Measurements from ENCODE around the gene GYS1.
A peak's percentile ranks its signal among the peaks of the same experiment; 100 is the strongest.

GYS1 gene

DNA sequence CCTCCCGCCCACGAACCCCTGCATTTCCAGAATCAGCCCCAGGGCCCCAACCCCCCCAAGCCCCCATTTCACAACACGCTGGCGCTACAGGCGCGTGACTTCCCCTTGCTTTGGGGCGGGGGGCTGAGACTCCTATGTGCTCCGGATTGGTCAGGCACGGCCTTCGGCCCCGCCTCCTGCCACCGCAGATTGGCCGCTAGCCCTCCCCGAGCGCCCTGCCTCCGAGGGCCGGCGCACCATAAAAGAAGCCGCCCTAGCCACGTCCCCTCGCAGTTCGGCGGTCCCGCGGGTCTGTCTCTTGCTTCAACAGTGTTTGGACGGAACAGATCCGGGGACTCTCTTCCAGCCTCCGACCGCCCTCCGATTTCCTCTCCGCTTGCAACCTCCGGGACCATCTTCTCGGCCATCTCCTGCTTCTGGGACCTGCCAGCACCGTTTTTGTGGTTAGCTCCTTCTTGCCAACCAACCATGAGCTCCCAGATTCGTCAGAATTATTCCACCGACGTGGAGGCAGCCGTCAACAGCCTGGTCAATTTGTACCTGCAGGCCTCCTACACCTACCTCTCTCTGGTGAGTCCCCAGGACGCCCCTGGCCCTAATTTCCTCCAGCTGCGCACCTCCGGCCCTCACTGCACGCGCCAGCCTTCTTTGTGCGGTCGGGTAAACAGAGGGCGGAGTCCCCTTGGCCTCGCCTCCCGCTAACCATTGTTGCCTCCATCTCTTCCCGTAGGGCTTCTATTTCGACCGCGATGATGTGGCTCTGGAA lies 27.9 kb downstream of the GYS1 start, which contains the start of gene FTL:
FTL (plus strand) TSS at position 270 of the 766 bp plus-strand sequence; CDS start at position 469, 199 bp downstream.
- peak; percentile 91 to 93 for DNase-seq (ENCODE audit: extremely low read depth in 1 of 2, low read depth in 1 of 2)

DNA sequence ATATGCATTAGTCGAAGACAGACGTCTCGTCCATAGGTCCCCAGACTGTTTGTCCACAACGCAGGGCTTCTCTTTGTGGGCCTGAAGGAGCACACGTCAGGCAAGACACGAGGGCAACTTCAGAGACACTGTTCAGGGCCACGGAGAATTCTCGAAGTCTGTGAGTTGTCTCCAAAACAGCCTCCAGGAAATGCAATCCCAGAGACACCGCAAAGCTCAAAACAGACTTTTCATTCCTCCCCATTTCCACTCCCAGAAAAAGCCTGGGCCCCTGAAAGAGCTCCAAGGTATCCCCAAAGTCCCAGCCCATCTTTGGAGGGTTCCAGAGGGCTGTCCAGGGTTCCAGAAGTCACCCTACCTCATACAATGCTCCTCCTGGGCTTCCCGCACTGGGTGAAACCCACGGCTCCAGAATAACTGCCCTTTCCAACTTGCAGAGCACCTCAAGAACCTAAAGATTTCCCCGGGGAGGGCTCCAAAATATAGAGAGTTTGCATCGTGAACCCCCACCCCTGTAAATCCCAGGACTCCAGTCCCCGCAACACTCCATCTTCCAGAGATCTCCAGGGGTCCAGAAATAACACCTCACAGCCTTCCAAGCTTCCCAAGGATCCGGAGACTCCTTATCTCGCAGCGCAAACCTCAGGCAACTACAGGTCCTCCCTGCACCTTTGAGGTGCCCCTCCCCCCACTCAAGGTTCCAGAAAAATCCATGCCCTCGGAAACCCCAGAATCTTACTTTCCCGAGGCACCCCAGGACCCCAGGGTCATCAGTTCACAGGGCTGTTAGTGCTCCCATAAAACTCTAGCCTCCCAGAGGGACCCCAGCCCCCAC lies 28.7 kb downstream of the GYS1 start:
- DNase-seq (ENCODE audit: extremely low read depth in 1 of 2, low read depth in 1 of 2): no peak

DNA sequence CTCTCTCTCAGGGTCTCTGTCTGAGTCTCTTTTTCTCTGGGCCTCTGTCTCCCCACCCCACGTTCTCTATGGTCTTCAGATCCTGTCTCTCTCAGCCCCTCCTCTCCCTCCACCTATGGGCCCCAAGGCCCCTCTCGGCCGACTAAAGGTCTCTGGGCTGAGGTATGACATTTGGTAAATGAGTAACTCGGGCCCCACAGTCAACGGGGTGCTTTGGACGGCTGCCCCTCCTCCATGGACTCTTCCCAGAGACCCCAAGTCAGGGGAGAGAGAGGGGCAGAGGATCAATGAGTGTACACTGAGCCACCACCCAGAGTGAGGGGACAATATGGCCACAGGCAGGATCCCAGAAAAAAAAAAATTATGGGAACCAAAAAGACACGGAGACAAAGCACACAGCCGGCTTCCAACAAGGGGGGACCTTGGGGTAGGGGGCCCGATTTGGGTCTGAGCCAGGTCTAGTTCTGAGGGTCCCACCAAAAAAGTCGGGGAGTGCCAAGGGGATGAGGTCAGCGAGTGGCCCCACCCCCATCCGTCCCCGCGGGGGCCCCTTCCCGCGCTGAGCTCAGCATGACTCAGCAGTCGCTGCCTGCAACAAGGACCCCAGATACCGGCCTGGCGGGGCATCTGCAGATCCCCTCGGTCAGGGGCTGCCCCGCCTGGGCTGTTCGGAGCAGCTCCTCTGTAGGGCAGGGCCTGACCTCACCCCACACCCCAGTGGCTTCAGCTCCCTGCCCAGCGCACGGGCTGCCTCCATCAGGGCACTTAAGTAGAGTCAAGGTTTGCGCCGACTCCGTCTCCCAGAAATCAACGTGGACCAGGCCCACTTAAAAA lies 29.5 kb downstream of the GYS1 start:
- DNase-seq (ENCODE audit: extremely low read depth in 1 of 2, low read depth in 1 of 2): peak; percentile 69 to 74

DNA sequence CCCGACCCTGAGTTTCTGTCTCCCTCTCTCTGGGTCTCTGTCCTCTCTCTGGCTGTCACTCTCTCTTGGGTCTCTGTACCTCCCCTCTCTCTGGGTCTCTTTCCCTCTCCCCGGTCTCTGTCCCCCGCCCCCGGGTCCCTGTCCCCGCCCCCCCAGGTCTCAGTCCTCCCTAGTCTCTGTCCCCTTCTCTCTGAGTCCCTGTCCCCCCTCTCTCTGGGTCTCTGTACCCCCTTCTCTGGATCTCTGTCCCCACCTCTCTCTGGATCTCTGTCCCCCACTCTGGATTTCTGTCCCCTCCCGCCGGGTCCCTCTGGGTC lies 30.3 kb downstream of the GYS1 start:
- no peak for DNase-seq (ENCODE audit: extremely low read depth in 1 of 2, low read depth in 1 of 2)

DNA sequence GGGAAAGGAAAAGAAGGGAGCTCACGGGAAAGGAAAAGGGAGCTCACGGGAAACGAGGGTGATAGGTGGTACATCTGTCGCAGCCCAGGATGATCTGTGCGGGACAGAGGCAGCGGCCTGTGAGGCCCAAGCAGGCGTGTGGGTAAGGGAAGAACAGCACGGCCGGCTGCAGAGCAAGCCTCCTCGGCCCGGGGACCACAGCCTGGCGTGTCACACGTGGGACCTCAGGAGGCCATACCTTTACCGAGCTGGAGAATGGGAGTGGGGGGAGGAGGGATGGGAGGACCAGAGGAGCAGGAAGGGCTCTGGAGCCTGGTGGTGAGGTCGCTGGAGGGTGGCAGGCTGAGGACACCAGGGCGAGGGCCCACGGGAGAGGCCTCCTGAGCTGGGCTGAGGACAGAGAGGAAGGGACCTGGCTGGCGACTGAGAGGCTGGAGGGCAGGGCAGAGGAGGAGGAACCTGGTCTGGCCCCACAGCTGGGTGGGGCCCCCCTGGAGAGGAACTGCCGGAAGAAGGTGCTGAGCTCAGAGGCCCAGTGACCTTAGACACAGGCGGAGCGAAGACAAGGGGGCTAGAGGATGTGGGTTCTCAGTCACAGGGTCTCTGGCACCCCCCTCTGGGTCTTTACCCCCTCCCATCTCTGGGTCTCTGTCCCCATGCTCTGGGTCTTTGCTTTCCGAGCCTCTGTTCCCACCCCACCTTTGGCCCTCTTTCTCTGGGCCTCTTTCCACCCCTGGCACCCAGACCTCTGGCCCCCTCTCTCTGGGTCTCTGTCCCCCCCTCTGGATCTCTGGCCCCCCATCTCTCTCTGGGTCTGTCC lies 30.9 kb downstream of the GYS1 start:
- no peak for DNase-seq (ENCODE audit: extremely low read depth in 1 of 2, low read depth in 1 of 2)

DNA sequence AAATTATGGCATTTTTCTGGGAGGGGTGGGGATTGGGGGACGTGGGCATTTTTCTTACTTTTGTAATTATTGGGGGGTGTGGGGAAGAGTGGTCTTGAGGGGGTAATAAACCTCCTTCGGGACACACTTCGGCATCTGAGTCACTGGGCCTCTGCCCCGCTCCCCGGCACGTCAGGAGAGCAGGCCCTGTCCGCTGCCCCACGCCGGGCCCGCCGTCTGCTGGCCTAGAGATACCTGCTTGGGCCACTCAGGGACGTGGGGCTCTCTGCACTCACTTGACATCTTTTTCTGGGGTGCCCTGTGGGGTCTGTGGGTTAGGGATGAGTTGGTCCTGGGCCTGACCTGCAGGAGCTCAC lies 31.5 kb downstream of the GYS1 start:
- DNase-seq (ENCODE audit: extremely low read depth in 1 of 2, low read depth in 1 of 2): no peak

DNA sequence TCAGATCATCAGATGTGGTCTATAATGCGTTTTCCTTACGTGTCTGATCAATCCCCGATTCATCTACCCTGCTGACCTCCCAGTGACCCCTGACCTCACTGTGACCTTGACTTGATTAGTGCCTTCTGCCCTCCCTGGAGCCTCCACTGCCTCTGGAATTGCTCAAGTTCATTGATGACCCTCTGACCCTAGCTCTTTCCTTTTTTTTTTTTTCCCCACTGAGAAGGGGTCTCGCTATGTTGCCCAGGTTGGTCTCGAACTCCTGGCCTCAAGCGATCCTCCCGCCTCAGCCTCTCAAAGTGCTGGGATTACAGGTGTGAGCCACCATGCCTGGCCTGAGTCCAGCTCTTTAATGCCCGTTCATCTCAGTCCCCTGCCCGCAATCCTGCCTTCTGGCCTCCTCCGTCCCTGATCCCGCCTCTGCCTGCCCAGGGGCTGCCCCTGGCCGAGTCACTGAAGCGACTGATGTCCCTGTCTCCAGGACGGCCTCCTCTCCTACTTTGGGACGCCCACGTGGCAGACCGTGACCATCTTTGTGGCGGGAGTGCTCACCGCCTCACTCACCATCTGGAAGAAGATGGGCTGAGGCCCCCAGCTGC lies 32.0 kb downstream of the GYS1 start:
- DNase-seq (ENCODE audit: extremely low read depth in 1 of 2, low read depth in 1 of 2): no peak

DNA sequence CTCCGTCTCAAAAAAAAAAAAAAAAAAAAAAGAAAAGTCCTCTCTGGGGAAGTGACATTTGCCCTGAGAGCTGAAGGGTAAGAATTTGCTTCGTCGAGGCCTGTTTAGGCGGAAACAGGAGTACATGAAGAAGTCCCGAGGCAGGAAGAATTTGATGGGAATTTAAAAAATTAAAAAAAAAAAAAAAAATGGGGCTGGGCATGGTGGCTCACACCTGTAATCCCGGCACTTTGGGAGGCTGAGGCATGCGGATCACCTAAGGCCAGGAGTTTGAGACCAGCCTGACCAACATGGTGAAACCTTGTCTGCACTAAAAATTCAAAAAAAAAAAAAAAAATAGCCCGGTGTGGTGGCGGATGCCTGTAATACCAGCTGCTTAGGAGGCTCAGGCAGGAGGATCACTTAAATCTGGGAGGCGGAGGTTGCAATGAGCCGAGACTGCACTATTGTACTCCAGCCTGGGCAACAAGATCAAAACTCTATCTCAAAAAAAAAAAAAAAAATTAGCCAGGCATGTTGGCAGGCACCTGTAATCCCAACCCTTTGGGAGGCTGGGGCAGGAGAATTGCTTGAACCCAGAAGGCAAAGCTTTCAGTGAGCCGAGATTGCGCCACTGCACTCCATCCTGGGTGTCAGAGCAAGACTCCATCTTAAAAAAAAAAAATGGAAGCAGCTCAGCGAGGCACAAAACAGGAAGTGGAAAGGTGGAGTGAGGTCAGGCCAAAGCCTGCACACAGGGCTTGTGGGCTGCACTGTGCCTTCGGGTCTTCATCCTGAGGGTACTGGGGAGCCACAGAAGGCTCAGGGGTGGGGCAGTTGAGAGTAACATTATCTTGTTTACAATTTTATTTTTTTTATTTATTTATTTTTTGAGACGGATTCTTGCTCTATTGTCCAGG lies 33.5 kb downstream of the GYS1 start:
- no peak for DNase-seq (ENCODE audit: extremely low read depth in 1 of 2, low read depth in 1 of 2)

DNA sequence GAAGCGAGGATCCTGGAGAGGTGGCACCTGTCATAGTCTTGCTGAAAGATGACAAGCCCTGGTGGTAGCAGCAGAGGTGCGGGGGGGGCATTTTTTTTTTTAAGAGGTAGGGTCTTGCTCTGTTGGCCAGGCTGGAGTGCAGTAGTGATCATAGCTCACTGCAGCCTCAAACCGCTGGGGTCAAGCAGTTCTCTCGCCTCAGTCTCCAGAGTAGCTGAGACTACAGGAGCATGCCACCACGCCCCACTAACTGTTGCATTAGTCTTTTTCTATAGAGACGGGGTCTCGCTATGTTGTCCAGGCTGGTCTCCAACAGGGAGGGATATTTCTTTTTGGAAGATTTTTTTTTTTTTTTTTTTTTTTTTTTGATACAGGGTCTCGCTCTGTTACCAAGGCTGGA lies 35.1 kb downstream of the GYS1 start:
- no peak for DNase-seq (ENCODE audit: extremely low read depth in 1 of 2, low read depth in 1 of 2)

DNA sequence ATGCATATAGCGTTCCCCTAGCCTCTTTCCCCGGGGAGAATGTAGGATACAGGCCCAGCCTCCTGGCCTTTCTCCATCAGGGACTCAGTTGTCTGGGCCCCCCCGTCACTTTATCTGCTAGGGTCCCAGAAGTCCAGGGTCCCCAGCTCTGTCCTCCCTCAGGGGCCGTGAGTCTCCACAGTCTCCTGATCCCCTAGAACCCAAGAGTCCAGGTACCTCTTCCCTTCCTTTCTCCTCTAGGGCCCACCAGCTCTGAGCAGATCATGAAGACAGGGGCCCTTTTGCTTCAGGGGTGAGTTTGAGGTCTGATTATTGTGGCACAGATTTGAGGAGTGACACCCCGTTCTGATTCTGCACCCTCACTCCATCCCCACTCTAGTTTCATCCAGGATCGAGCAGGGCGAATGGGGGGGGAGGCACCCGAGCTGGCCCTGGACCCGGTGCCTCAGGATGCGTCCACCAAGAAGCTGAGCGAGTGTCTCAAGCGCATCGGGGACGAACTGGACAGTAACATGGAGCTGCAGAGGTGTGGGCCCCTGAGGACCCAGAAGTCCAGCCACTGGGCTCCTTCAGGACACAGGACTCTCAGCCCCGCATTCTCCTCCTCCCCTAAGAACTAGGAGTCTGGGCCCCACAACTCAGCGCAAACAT lies 37.7 kb downstream of the GYS1 start:
- DNase-seq (ENCODE audit: extremely low read depth in 1 of 2, low read depth in 1 of 2): no peak

DNA sequence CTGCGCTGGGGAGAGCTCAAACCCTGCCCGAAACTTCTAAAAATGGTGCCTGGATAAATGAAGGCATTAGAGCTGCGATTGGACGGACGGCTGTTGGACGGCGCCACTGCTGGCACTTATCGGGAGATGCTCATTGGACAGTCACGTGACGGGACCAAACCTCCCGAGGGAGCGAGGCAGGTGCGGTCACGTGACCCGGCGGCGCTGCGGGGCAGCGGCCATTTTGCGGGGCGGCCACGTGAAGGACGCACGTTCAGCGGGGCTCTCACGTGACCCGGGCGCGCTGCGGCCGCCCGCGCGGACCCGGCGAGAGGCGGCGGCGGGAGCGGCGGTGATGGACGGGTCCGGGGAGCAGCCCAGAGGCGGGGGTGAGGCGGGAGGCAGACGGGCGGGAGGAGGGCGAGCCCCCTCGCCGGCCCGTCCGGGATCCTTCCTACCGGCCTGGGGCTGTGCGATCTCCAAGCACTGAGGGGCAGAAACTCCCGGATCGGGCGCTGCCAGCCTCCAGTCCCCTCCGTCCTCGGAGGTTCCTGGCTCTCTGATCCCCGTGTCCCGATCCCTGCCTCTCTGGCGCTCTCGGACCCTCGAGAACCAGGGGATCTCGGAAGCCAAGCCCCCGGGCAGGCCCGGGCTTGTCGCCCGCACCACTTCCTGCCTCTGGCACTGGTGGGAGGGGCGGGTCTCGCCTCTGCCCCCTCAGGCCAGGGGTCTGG lies 38.4 kb downstream of the GYS1 start, which contains the start of gene BAX:
BAX (plus strand) TSS at position 281 of the 713 bp plus-strand sequence; CDS start at position 335, 54 bp downstream.
- peak; percentile 91 to 95 for DNase-seq (ENCODE audit: extremely low read depth in 1 of 2, low read depth in 1 of 2)

DNA sequence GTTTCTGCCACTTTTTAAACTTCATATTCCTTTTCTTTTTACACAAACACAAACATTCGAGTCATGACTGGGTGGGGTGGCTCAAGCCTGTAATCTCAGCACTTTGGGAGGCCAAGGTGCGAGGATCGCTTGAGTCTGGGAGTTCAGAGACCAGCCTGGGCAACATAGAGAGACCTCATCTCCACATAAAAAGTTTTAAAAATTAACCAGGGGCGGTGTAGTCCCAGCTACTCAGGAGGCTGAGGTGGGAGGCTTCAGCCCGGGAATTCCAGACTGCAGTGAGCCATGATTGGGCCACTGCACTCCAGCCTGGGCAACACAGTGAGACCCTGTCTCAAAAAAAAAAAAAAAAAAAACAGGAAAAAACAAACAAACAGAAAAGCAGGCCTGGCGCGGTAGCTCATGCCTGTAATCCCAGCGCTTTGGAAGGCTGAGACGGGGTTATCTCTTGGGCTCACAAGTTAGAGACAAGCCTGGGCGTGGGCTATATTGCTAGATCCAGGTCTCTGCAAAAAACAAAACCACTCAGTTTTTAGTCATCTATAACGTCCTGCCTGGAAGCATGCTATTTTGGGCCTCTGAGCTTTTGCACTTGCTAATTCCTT lies 39.0 kb downstream of the GYS1 start:
- DNase-seq (ENCODE audit: extremely low read depth in 1 of 2, low read depth in 1 of 2): no peak

DNA sequence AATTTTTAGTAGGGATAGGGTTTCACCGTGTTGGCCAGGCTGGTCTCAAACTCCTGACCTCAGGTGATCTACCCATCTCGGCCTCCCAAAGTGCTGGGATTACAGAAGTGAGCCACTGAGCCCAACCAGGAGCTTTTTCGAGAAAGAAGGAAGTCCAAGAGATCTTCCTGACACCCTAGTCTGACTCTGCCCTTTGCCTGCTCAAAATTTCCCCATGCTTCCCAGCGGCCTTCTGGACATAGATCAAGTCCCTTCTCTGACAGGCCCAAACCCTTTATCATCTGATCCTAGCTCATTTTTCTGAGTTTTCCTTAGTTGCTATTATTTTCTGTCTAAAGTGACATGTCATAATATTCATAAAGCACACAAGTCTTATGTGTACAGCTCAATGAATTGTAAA lies 40.0 kb downstream of the GYS1 start:
- DNase-seq (ENCODE audit: extremely low read depth in 1 of 2, low read depth in 1 of 2): no peak

DNA sequence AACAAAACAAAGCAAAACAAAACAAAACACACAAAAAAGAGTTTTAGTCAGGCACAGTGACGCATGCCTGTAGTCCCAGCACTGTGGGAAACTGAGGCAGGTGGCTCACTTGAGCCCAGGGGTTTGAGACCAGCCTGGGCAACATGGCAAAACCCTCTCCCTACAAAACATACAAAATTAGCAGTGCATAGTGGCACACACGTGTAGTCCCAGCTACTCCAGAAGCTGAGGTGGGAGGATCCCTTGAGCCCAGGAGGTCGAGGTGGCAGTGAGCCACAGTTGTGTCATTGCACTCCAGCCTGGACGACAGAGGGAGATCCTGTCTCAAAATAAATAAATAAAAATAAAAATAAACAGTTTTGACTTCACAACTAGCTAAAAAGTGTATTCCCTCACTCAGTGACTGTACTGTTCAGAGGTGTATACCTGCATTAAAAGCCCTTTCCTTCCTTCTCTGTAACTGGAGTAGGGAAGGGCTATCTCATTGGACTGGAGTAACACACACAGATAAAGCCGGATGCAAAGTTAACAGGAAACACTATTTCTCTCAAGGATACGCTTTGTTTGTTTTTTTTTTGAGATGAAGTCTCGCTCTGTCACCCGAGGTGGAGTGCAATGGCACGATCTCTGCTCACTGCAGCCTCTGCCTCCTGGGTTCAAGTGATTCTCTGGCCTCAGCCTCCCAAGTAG lies 42.1 kb downstream of the GYS1 start:
- DNase-seq (ENCODE audit: extremely low read depth in 1 of 2, low read depth in 1 of 2): no peak

DNA sequence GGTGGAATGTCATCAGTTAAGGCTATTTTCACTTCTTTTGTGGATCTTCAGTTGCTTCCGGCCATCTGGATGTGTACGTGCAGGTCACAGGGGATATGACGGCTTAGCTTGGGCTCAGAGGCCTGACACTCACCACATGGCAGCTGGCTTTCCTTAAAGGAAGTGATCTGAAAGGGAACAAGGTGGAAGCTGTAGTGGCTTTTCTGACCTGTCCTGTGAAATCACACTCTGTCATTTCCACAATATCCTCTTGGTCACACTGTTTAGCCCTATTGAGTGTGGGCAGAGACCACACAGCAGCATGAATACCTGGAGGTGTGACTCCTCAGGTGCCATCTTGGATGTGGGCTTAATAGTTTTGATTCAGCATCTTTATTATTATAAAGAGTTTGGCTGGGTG lies 43.0 kb downstream of the GYS1 start:
- DNase-seq (ENCODE audit: extremely low read depth in 1 of 2, low read depth in 1 of 2): no peak

DNA sequence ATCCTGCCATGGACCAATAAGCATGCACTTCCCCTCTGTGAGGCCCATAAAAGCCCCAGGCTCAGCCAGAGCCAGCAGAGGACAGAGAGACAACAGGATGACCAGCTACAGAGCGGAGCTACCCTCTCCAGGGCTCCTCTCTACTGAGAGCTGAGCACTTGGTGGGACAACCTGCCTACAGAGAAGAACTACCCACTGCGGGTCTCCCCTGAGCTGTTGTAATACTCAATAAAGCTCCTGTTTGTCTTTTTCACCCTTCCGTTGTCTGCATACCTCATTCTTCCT lies 45.9 kb downstream of the GYS1 start:
- DNase-seq (ENCODE audit: extremely low read depth in 1 of 2, low read depth in 1 of 2): no peak
